Liver (tissue), 9 donors: Measurements from ENCODE around the gene SPATS2L. TPM values are rescaled to one million over a fixed set of nuclear protein-coding genes. Genes with fewer than 3 reads are reported as not detected.

Experiments
- DNase-seq: peaks from one replicate; pipeline ENCODE4 v3.0.0-alpha.2; 2017; ENCODE audit warnings: low spot score
- H3K27ac ChIP-seq, 2 donors: one replicate each; pipeline ENCODE4 v1.7.0; 2013; ENCODE audit warnings: inconsistent platforms in 2 of 2, low read length in 2 of 2, control low read depth in 1 of 2, low read depth in 1 of 2, mild to moderate bottlenecking in 1 of 2
- H3K27me3 ChIP-seq, 4 donors: one replicate each; pipeline versions ENCODE4 v1.6.1 to v1.7.0; 2013; ENCODE audit warnings: low read length in 3 of 4, inconsistent platforms in 1 of 4, mild to moderate bottlenecking in 1 of 4, moderate library complexity in 1 of 4; ENCODE audit not compliant: control insufficient read depth in 4 of 4, insufficient read depth in 4 of 4
- H3K36me3 ChIP-seq, 4 donors: one replicate each; pipeline versions ENCODE4 v1.6.1 to v1.7.0; 2013; ENCODE audit warnings: low read length in 3 of 4, mild to moderate bottlenecking in 3 of 4, low read depth in 1 of 4, moderate library complexity in 1 of 4; ENCODE audit not compliant: control insufficient read depth in 4 of 4, insufficient read depth in 3 of 4
- H3K4me1 ChIP-seq, 4 donors: one replicate each; pipeline versions ENCODE4 v1.6.1 to v1.7.0; 2013; ENCODE audit warnings: low read length in 3 of 4, mild to moderate bottlenecking in 3 of 4, moderate library complexity in 1 of 4; ENCODE audit not compliant: control insufficient read depth in 4 of 4, insufficient read depth in 4 of 4
- H3K4me3 ChIP-seq, 3 donors: one replicate each; pipeline versions ENCODE4 v1.6.1 to v1.7.0; 2013; ENCODE audit warnings: low read length in 3 of 3, control low read depth in 1 of 3, low read depth in 1 of 3, mild to moderate bottlenecking in 1 of 3
- H3K9ac ChIP-seq, 2 donors: one replicate each; pipeline ENCODE4 v1.7.0; 2013; ENCODE audit warnings: low read length in 2 of 2, mild to moderate bottlenecking in 2 of 2, moderate library complexity in 2 of 2, control low read depth in 1 of 2, low read depth in 1 of 2
- H3K9me3 ChIP-seq, 4 donors: one replicate each; pipeline versions ENCODE4 v1.6.1 to v1.7.0; 2013; ENCODE audit warnings: low read length in 3 of 4; ENCODE audit not compliant: control insufficient read depth in 4 of 4
- ATF3 ChIP-seq: IDR thresholded peaks from 2 replicates; pipeline ENCODE4 v1.6.1; 2016; ENCODE audit warnings: antibody characterized with exemption
- CTCF ChIP-seq: fragments of 150-350 bp; IDR thresholded peaks from 2 replicates; pipeline ENCODE4 v1.5.1; 2017; ENCODE audit warnings: improper control_type of control experiment, low read depth, low read length; ENCODE audit not compliant: missing input control
- EGR1 ChIP-seq, 2 donors: IDR thresholded peaks; 2 replicates each; pipeline ENCODE4 v1.6.1; 2016 to 2018; ENCODE audit warnings: antibody characterized with exemption in 2 of 2, low read depth in 2 of 2
- FOXA1 ChIP-seq: IDR thresholded peaks from 2 replicates; pipeline ENCODE4 v1.6.1; 2016; ENCODE audit warnings: antibody characterized with exemption
- FOXA2 ChIP-seq: IDR thresholded peaks from 2 replicates; pipeline ENCODE4 v1.6.1; 2016; ENCODE audit warnings: antibody characterized with exemption
- GABPA ChIP-seq, 2 donors: IDR thresholded peaks in 1 of 2; conservative IDR thresholded peaks in 1 of 2; 2 replicates each; pipeline ENCODE4 v1.6.1; 2016; ENCODE audit warnings: antibody characterized with exemption in 2 of 2, mild to moderate bottlenecking in 1 of 2, moderate library complexity in 1 of 2
- HNF4A ChIP-seq, 2 donors: conservative IDR thresholded peaks; 2 replicates each; pipeline ENCODE4 v1.6.1; 2016; ENCODE audit warnings: antibody characterized with exemption in 2 of 2, mild to moderate bottlenecking in 2 of 2
- HNF4G ChIP-seq: IDR thresholded peaks from 2 replicates; pipeline ENCODE4 v1.6.1; 2016; ENCODE audit warnings: antibody characterized with exemption
- JUND ChIP-seq, 2 donors: IDR thresholded peaks; 2 replicates each; pipeline ENCODE4 v1.6.1; 2016; ENCODE audit warnings: antibody characterized with exemption in 2 of 2
- NR2F2 ChIP-seq: IDR thresholded peaks from 2 replicates; pipeline ENCODE4 v1.6.1; 2016; ENCODE audit warnings: antibody characterized with exemption
- REST ChIP-seq: IDR thresholded peaks from 2 replicates; pipeline ENCODE4 v1.6.1; 2016; ENCODE audit warnings: antibody characterized with exemption, mild to moderate bottlenecking
- SP1 ChIP-seq: IDR thresholded peaks from 2 replicates; pipeline ENCODE4 v1.6.1; 2018; ENCODE audit warnings: antibody characterized with exemption, mild to moderate bottlenecking
- TAF1 ChIP-seq: conservative IDR thresholded peaks from 2 replicates; pipeline ENCODE4 v1.6.1; 2016; ENCODE audit warnings: antibody characterized with exemption, mild to moderate bottlenecking
- YY1 ChIP-seq: IDR thresholded peaks from 2 replicates; pipeline ENCODE4 v1.6.1; 2016; ENCODE audit warnings: antibody characterized with exemption, mild to moderate bottlenecking
- WGBS: extraction: QIAGEN DNeasy Blood & Tissue Kit; methylation state at CpG from one replicate; pipeline ENCODE4 v1.1.7; 2013; 5-methylcytosine and 5-hydroxymethylcytosine counted together
- polyA plus RNA-seq, 2 donors: library from polyadenylated mRNA; stranded (reverse) in 1 of 2; unstranded in 1 of 2; fragments of 200-250 nt in 1 of 2; fragments of >200 nt in 1 of 2; fragmentation: Nextera tagmentation in 1 of 2; extraction: Ambion mirVana in 1 of 2; gene quantifications; one replicate each; pipeline versions ENCODE4 v1.2.1 to v1.2.3, GENCODE V29; 2013 to 2015
- total RNA-seq, 2 donors: library from RNA; depleted of rRNA; stranded (reverse); fragments of >200 nt; gene quantifications; one replicate each; pipeline ENCODE4 v1.2.3, GENCODE V29; 2014
- TF ChIP-seq, protein P1 (sequence below): IDR thresholded peaks from 2 replicates; pipeline ENCODE4 v1.6.1; 2016; ENCODE audit warnings: antibody characterized with exemption
- TF ChIP-seq, protein P2 (sequence below): IDR thresholded peaks from 2 replicates; pipeline ENCODE4 v1.6.1; 2016; ENCODE audit warnings: antibody characterized with exemption
- donor health status: healthy.
- donor health status: healthy.
- donor health status: healthy.
- donor health status: healthy.
- donor health status: healthy.

SPATS2L gene
- total and polyA plus RNA-seq, 4 donors = 31.4 to 49.9 (median 42.4) TPM

- no peak overlapping the region for H3K27ac ChIP-seq
- no peaks in the 10 kb centered on the region for H3K9me3 ChIP-seq
- H3K36me3 ChIP-seq = peaks cover 1 to 19% (median 12%) of the 10 kb centered on the region in 4 donors
- H3K4me1 ChIP-seq = peaks cover 0 to 4% (median 2%) of the 10 kb centered on the region in 4 donors
- H3K9ac ChIP-seq = no peak overlapping the region
- WGBS = 89% methylated on average over 4 of the region's 4 CpGs
- no peak overlapping the region for H3K4me3 ChIP-seq
- no peak for TF ChIP-seq GABPA (IDR thresholded peaks at IDR 0.05 in 1 of 2, conservative IDR thresholded peaks at IDR 0.05 in 1 of 2)
- no peak for TF ChIP-seq JUND (IDR thresholded peaks at IDR 0.05)
- no peak for TF ChIP-seq TAF1
- TF ChIP-seq, protein P1, sequence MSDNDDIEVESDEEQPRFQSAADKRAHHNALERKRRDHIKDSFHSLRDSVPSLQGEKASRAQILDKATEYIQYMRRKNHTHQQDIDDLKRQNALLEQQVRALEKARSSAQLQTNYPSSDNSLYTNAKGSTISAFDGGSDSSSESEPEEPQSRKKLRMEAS = no peak
- no peak for TF ChIP-seq EGR1 (IDR thresholded peaks at IDR 0.05; ENCODE audit: low read depth in 2 of 2)
- no peak for TF ChIP-seq FOXA1
- TF ChIP-seq SP1 = no peak
- TF ChIP-seq HNF4G = no peak
- TF ChIP-seq NR2F2 = no peak
- TF ChIP-seq YY1 = no peak
- DNase-seq = no peak
- H3K27me3 ChIP-seq = no peaks in the 10 kb centered on the region
Measured at GRCh38 chr2:200488169-200488568, 181.7 kb downstream of the SPATS2L start.

- Histone ChIP-seq H3K36me3 (peaks cover 1 to 27% (median 11%) of the 10 kb centered on the region in 4 donors), H3K9ac (no peak overlapping the region), H3K4me3 (no peak overlapping the region), H3K9me3 (no peaks in the 10 kb centered on the region), H3K27me3 (no peaks in the 10 kb centered on the region), H3K4me1 (peaks cover 0 to 3% (median 0%) of the 10 kb centered on the region in 4 donors), H3K27ac (no peak overlapping the region)
- WGBS = 98% methylated on average over 22 of the region's 22 CpGs
- TF ChIP-seq JUND (IDR thresholded peaks at IDR 0.05) (no peak), HNF4A (conservative IDR thresholded peaks at IDR 0.05) (no peak), FOXA2 (no peak), YY1 (no peak), REST (no peak), NR2F2 (no peak), EGR1 (IDR thresholded peaks at IDR 0.05; ENCODE audit: low read depth in 2 of 2) (no peak), ATF3 (no peak), FOXA1 (no peak), CTCF (no peak)
- TF ChIP-seq, protein P2, sequence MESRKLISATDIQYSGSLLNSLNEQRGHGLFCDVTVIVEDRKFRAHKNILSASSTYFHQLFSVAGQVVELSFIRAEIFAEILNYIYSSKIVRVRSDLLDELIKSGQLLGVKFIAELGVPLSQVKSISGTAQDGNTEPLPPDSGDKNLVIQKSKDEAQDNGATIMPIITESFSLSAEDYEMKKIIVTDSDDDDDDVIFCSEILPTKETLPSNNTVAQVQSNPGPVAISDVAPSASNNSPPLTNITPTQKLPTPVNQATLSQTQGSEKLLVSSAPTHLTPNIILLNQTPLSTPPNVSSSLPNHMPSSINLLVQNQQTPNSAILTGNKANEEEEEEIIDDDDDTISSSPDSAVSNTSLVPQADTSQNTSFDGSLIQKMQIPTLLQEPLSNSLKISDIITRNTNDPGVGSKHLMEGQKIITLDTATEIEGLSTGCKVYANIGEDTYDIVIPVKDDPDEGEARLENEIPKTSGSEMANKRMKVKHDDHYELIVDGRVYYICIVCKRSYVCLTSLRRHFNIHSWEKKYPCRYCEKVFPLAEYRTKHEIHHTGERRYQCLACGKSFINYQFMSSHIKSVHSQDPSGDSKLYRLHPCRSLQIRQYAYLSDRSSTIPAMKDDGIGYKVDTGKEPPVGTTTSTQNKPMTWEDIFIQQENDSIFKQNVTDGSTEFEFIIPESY = no peak
- TF ChIP-seq, protein P1 = no peak
- DNase-seq = no peak
Measured at GRCh38 chr2:200490001-200490400, 183.5 kb downstream of the SPATS2L start.
